HepG2 (cell line): ENCODE data around the gene PCGF5. TPM values are rescaled to one million over a fixed set of nuclear protein-coding genes. Genes with fewer than 3 reads are reported as not detected.

Source experiments
- ATF7-NPFF ChIP-seq: sonication (generic); formaldehyde crosslinking; IDR thresholded peaks from 2 replicates; pipeline ENCODE4 v1.8.1; 2023; ENCODE audit warnings: mild to moderate bottlenecking, low read depth, missing genetic modification reagents, moderate library complexity
- ATRX ChIP-seq: sonication (generic); formaldehyde crosslinking; IDR thresholded peaks from 2 replicates; pipeline ENCODE4 v1.4.0; 2020; ENCODE audit warnings: missing genetic modification reagents, borderline replicate concordance
- CTCF ChIP-seq: sonication (generic); formaldehyde crosslinking; IDR thresholded peaks from 2 replicates; pipeline ENCODE4 v1.5.0; 2020; ENCODE audit warnings: mild to moderate bottlenecking, missing genetic modification reagents, moderate library complexity
- HMGA1 ChIP-seq: sonication (generic); formaldehyde crosslinking; conservative IDR thresholded peaks from 2 replicates; pipeline ENCODE4 v1.4.0; 2020; ENCODE audit warnings: missing genetic modification reagents
- KAT7 ChIP-seq: IDR thresholded peaks from 2 replicates; pipeline ENCODE4 v1.6.1; 2018; ENCODE audit warnings: borderline replicate concordance, missing compliant biosample characterization
- NAIF1 ChIP-seq: sonication (generic); formaldehyde crosslinking; IDR thresholded peaks from 2 replicates; pipeline ENCODE4 v1.5.0; 2020; ENCODE audit warnings: mild to moderate bottlenecking, missing genetic modification reagents, borderline replicate concordance
- RAD21 ChIP-seq: fragments of 450-650 bp; formaldehyde crosslinking; IDR thresholded peaks from 2 replicates; pipeline ENCODE4 v1.5.0; 2020; ENCODE audit warnings: mild to moderate bottlenecking
- RBM22 ChIP-seq: fragments of 200-400 bp; formaldehyde crosslinking; optimal IDR thresholded peaks from 2 replicates; pipeline ENCODE3; 2017; ENCODE audit warnings: mild to moderate bottlenecking, low read length, moderate library complexity
- RBM39 ChIP-seq: fragments of 200-400 bp; formaldehyde crosslinking; IDR thresholded peaks from one replicate; pipeline ENCODE4 v1.6.1; 2018; ENCODE audit warnings: antibody characterized with exemption, mild to moderate bottlenecking, low read depth, low read length; ENCODE audit not compliant: poor library complexity, severe bottlenecking
- REXO4 ChIP-seq: sonication (generic); formaldehyde crosslinking; IDR thresholded peaks from 2 replicates; pipeline ENCODE4 v1.8.0; 2022; ENCODE audit warnings: missing genetic modification reagents, mild to moderate bottlenecking, borderline replicate concordance
- SAFB2 ChIP-seq: sonication (generic); formaldehyde crosslinking; IDR thresholded peaks from 2 replicates; pipeline ENCODE4 v1.5.1; 2020; ENCODE audit warnings: missing genetic modification reagents, low read depth, mild to moderate bottlenecking, borderline replicate concordance
- SP140L ChIP-seq: sonication (generic); formaldehyde crosslinking; IDR thresholded peaks from 2 replicates; pipeline ENCODE4 v1.4.0; 2020; ENCODE audit warnings: missing genetic modification reagents, borderline replicate concordance
- STAG1 ChIP-seq: sonication (generic); formaldehyde crosslinking; IDR thresholded peaks from 2 replicates; pipeline ENCODE4 v1.4.0; 2020; ENCODE audit warnings: missing genetic modification reagents
- TFAP4 ChIP-seq: sonication (generic); IDR thresholded peaks from 2 replicates; pipeline ENCODE4 v1.6.1; 2016; ENCODE audit warnings: low read depth, borderline replicate concordance
- TRAFD1 ChIP-seq: sonication (generic); formaldehyde crosslinking; IDR thresholded peaks from 2 replicates; pipeline ENCODE4 v1.5.1; 2020; ENCODE audit warnings: missing genetic modification reagents, mild to moderate bottlenecking, borderline replicate concordance
- ZBTB1 ChIP-seq: sonication (generic); formaldehyde crosslinking; IDR thresholded peaks from 2 replicates; pipeline ENCODE4 v1.4.0; 2020; ENCODE audit warnings: missing genetic modification reagents, borderline replicate concordance
- ZBTB42 ChIP-seq: sonication (generic); formaldehyde crosslinking; IDR thresholded peaks from 2 replicates; pipeline ENCODE4 v1.5.0; 2020; ENCODE audit warnings: mild to moderate bottlenecking, missing genetic modification reagents
- ZFP36 ChIP-seq: fragments of 150-350 bp; IDR thresholded peaks from 2 replicates; pipeline ENCODE4 v1.6.1; 2018; ENCODE audit warnings: borderline replicate concordance, low read length, low read depth; ENCODE audit not compliant: partially characterized antibody
- ZFP90 ChIP-seq: sonication (generic); formaldehyde crosslinking; IDR thresholded peaks from 2 replicates; pipeline ENCODE4 v1.8.0; 2022; ENCODE audit warnings: missing genetic modification reagents, mild to moderate bottlenecking, inconsistent platforms, borderline replicate concordance
- ZNF326 ChIP-seq: sonication (generic); formaldehyde crosslinking; IDR thresholded peaks from 2 replicates; pipeline ENCODE4 v1.4.0; 2020; ENCODE audit warnings: missing genetic modification reagents, borderline replicate concordance
- ZNF589 ChIP-seq: sonication (generic); formaldehyde crosslinking; conservative IDR thresholded peaks from 2 replicates; pipeline ENCODE4 v1.8.0; 2022; ENCODE audit warnings: mild to moderate bottlenecking, moderate library complexity, missing genetic modification reagents
- ZNF644 ChIP-seq: IDR thresholded peaks from 2 replicates; pipeline ENCODE4 v1.6.1; 2016; ENCODE audit warnings: low read depth
- ZNF720 ChIP-seq: sonication (generic); formaldehyde crosslinking; IDR thresholded peaks from 2 replicates; pipeline ENCODE4 v1.4.0; 2020; ENCODE audit warnings: missing genetic modification reagents
- polyA plus RNA-seq, 8 experiments: library from polyadenylated mRNA; depleted of rRNA in 3 of 8; stranded (reverse) in 7 of 8; unstranded in 1 of 8; fragments of >200 nt; fragmentation: Illumina TruSeq in 4 of 8; extraction: Trizol in 4 of 8; gene quantifications; 2 replicates each; pipeline versions ENCODE4 v1.2.1 to v1.2.3, GENCODE V29; 2011 to 2016; ENCODE audit warnings: low read depth in 4 of 8, missing spikeins in 1 of 8, mixed read lengths in 1 of 8; ENCODE audit not compliant: insufficient read depth in 1 of 8
- total RNA-seq, 5 experiments: library from RNA; depleted of rRNA; stranded (reverse); fragments of >200 nt; fragmentation: Illumina TruSeq; extraction: Trizol; gene quantifications; 2 replicates each; pipeline ENCODE4 v1.2.3, GENCODE V29; 2016; ENCODE audit warnings: low read depth in 1 of 5
- TF ChIP-seq, protein P1 (sequence below): sonication (generic); formaldehyde crosslinking; IDR thresholded peaks from 2 replicates; pipeline ENCODE4 v1.5.1; 2020; ENCODE audit warnings: mild to moderate bottlenecking, missing genetic modification reagents

The PCGF5 gene
- total and polyA plus RNA-seq, 2 of the 13 experiments (the other 11 are each of a cell fraction or from before 2014, with no cell fraction given), result 61.3 to 138 TPM

- TF ChIP-seq ATRX (no peak), TFAP4 (no peak), RBM22 (no peak), HMGA1 (CRISPR knock-in tag) (no peak), ZBTB42 (CRISPR knock-in tag) (no peak), ZBTB1 (CRISPR knock-in tag) (no peak), ZFP36 (no peak), SAFB2 (CRISPR knock-in tag) (no peak), ZNF326 (CRISPR knock-in tag) (no peak), REXO4 (no peak), RAD21 (CRISPR knock-in tag) (no peak), ZFP90 (no peak), ZNF720 (no peak), TRAFD1 (CRISPR knock-in tag) (no peak), ZNF644 (CRISPR knock-in tag) (peak; percentile 87), RBM39 (no peak), ATF7-NPFF (CRISPR knock-in tag) (no peak), STAG1 (CRISPR knock-in tag) (0 out of 2 replicates have a peak, but pooled peaks have one; percentile 4), NAIF1 (CRISPR knock-in tag) (no peak), SP140L (CRISPR knock-in tag) (no peak), KAT7 (CRISPR knock-in tag) (no peak), CTCF (peak; percentile 28), ZNF589 (CRISPR knock-in tag) (no peak)
- TF ChIP-seq, protein P1, sequence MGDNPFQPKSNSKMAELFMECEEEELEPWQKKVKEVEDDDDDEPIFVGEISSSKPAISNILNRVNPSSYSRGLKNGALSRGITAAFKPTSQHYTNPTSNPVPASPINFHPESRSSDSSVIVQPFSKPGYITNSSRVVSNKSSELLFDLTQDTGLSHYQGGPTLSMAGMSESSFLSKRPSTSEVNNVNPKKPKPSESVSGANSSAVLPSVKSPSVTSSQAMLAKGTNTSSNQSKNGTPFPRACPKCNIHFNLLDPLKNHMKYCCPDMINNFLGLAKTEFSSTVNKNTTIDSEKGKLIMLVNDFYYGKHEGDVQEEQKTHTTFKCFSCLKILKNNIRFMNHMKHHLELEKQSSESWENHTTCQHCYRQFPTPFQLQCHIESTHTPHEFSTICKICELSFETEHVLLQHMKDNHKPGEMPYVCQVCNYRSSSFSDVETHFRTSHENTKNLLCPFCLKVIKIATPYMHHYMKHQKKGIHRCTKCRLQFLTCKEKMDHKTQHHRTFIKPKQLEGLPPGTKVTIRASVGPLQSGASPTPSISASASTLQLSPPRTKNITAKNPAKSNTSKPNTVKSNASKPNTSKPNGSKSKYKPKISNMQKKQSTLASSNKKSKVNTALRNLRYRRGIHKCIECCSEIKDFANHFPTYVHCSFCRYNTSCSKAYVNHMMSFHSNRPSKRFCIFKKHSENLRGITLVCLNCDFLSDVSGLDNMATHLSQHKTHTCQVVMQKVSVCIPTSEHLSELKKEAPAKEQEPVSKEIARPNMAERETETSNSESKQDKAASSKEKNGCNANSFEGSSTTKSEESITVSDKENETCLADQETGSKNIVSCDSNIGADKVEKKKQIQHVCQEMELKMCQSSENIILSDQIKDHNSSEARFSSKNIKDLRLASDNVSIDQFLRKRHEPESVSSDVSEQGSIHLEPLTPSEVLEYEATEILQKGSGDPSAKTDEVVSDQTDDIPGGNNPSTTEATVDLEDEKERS, result no peak
Measured at GRCh38 chr10:91206427-91206826, 14.0 kb upstream of the PCGF5 start (continued).
